ENCODE data around the gene CCDC102A.
"Not testable (repeated sequence)": the region's sequence is repeated elsewhere in the genome, so short reads cannot be mapped to it uniquely, and the experiment has no call there.

The CCDC102A gene

GRCh38 chr16:57500578-57501111 lies 35.7 kb downstream of the CCDC102A start:
- DNase-seq (ENCODE audit: low read depth), result no peak

- not testable (repeated sequence) for DNase-seq (ENCODE audit: low read depth)
Measured at GRCh38 chr16:57499941-57500340, 36.4 kb downstream of the CCDC102A start.

GRCh38 chr16:57498031-57498430 lies 38.3 kb downstream of the CCDC102A start:
- DNase-seq (ENCODE audit: low read depth), result no peak

- DNase-seq (ENCODE audit: low read depth), result no peak
Measured at GRCh38 chr16:57497121-57497520, 39.2 kb downstream of the CCDC102A start.

GRCh38 chr16:57493767-57494166 lies 42.6 kb downstream of the CCDC102A start:
- no peak for DNase-seq (ENCODE audit: low read depth)

- DNase-seq (ENCODE audit: low read depth), result no peak
Measured at GRCh38 chr16:57489229-57489628, 47.1 kb downstream of the CCDC102A start.

GRCh38 chr16:57486858-57487834 lies 49.2 kb downstream of the CCDC102A start:
- DNase-seq (ENCODE audit: low read depth), result no peak

GRCh38 chr16:57485916-57486857 lies 50.2 kb downstream of the CCDC102A start, which contains the start of gene DOK4:
Gene DOK4, minus strand, starts transcription at chr16:57486493. Its CDS starts 6,986 bp downstream, at chr16:57479507.
- peak; percentile 33 for DNase-seq (ENCODE audit: low read depth)

GRCh38 chr16:57485091-57485915 lies 51.1 kb downstream of the CCDC102A start:
- DNase-seq (ENCODE audit: low read depth), result no peak

- DNase-seq (ENCODE audit: low read depth), result no peak
Measured at GRCh38 chr16:57484515-57485005, 51.8 kb downstream of the CCDC102A start.

GRCh38 chr16:57483725-57484514 lies 52.5 kb downstream of the CCDC102A start:
- DNase-seq (ENCODE audit: low read depth), result no peak

- no peak for DNase-seq (ENCODE audit: low read depth)
Measured at GRCh38 chr16:57482845-57483545, 53.4 kb downstream of the CCDC102A start.

GRCh38 chr16:57481421-57481820 lies 55.0 kb downstream of the CCDC102A start:
- DNase-seq (ENCODE audit: low read depth), result no peak

- DNase-seq (ENCODE audit: low read depth), result no peak
Measured at GRCh38 chr16:57480754-57481230, 55.6 kb downstream of the CCDC102A start.

- no peak for DNase-seq (ENCODE audit: low read depth)
Measured at GRCh38 chr16:57479976-57480753, 56.2 kb downstream of the CCDC102A start.

GRCh38 chr16:57479205-57479975 lies 57.0 kb downstream of the CCDC102A start:
- DNase-seq (ENCODE audit: low read depth), result no peak

GRCh38 chr16:57478396-57479204 lies 57.8 kb downstream of the CCDC102A start:
- no peak for DNase-seq (ENCODE audit: low read depth)
